ENCODE data around the gene ETFB.

The ETFB gene

DNA sequence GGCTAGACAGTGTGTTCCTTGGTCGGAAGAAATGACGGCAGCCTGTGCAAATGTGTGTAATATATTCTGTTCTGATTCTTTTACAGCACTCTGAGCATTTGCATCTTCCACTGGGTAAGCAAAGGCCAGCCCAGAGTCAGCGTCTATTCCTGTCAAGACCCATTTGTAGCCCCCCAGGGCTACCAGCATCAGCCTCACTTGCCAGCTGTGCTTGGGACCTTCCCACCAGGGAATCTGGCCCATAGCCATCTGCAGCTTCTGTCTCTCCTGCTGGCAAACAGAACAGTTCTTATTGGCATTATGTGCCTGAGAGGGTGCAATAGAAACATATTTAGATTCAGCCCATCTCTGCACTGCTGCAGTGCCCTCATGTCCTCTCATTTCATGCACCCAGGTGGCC is 60.7 kb downstream of the ETFB start:
- no peak overlapping the region for H3K4me3 ChIP-seq (ENCODE audit: low read depth, low read length)
- TF ChIP-seq, protein P1, sequence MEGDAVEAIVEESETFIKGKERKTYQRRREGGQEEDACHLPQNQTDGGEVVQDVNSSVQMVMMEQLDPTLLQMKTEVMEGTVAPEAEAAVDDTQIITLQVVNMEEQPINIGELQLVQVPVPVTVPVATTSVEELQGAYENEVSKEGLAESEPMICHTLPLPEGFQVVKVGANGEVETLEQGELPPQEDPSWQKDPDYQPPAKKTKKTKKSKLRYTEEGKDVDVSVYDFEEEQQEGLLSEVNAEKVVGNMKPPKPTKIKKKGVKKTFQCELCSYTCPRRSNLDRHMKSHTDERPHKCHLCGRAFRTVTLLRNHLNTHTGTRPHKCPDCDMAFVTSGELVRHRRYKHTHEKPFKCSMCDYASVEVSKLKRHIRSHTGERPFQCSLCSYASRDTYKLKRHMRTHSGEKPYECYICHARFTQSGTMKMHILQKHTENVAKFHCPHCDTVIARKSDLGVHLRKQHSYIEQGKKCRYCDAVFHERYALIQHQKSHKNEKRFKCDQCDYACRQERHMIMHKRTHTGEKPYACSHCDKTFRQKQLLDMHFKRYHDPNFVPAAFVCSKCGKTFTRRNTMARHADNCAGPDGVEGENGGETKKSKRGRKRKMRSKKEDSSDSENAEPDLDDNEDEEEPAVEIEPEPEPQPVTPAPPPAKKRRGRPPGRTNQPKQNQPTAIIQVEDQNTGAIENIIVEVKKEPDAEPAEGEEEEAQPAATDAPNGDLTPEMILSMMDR (IDR thresholded peaks at IDR 0.05; ENCODE audit: control insufficient read depth, extremely low read depth, insufficient read depth) = no peak
- no peak for DNase-seq (ENCODE audit: low read depth)

DNA sequence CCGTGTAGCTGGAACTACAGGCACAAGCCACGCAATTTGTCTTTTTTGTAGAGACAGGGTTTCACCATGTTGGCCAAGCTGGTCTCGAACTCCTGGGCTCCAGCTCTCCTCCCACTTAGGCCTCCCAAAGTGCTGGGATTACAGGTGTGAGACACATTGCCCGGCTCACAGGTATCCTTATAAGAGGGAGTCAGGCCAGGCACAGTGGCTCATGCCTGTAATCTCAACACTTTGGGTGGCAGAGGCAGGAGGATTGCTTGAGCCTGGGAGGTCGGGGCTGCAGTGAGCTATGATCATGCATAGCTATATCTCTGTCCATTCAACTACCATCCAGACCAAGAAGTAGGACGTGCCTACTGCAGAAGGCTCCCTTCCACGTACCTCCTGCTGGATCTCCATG is 64.9 kb downstream of the ETFB start:
- no peak overlapping the region for H3K4me3 ChIP-seq (ENCODE audit: low read depth, low read length)
- TF ChIP-seq, protein P1 (IDR thresholded peaks at IDR 0.05; ENCODE audit: control insufficient read depth, extremely low read depth, insufficient read depth) = no peak
- no peak for DNase-seq (ENCODE audit: low read depth)

DNA sequence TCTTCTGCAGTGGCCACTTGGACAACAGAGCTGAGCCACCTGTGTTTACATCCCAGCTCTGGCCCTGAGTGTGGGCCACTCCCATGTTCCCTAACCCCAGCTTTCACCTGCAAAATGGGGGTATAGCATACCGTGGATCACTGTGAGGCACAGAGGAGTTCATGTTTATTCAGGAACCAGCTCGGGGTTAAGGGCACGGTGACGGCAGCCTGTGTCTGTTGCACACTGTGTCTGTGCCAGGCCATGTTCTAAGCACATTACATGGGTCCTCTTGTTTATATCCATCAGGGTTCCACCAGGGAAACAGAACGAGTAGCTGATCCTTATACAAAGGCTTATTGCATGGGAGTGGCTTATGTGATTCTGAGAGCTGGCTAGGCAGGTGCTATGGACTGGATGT is 68.8 kb downstream of the ETFB start:
- H3K4me3 ChIP-seq (ENCODE audit: low read depth, low read length) = no peak overlapping the region
- no peak for DNase-seq (ENCODE audit: low read depth)
- TF ChIP-seq, protein P1 (IDR thresholded peaks at IDR 0.05; ENCODE audit: control insufficient read depth, extremely low read depth, insufficient read depth) = no peak

DNA sequence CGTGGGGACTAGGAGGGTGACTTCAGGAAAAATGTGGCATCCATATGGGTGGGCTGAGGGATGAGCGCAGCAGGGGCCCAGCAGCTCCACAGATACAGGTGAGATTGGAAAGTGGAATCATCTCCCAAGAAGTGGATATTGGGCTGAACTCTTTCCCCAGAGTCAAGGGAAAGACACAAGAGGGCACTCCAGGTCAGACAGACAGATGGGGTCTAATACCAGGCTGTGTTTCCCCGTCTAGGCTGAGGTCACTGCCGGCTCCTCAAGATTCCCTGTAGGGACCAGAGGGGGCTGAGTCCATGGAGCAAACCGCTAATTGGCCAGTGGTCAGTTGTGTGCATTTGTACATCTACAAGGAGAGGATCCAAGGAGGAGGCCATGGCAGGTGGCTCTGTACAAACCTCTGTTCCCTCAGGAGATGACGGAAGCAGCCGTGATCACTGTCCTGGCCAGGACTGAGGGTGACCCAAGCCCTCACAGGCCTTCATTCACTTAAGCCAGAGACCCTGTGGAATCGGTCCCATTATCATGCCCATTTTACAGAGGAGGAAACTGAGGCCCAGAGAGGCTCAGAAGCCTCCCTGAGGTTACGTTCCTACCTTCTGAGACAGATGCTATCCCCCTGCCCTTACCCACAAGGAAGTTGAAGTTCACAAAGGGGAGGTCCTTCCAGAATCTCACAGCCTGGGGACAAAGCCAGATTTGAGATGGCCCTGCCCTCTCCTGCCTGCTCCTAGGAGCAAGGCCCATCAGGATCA is 69.7 kb downstream of the ETFB start:
- TF ChIP-seq, protein P1 (IDR thresholded peaks at IDR 0.05; ENCODE audit: control insufficient read depth, extremely low read depth, insufficient read depth) = peak; percentile 42
- H3K4me3 ChIP-seq (ENCODE audit: low read depth, low read length) = no peak overlapping the region
- DNase-seq (ENCODE audit: low read depth) = no peak

DNA sequence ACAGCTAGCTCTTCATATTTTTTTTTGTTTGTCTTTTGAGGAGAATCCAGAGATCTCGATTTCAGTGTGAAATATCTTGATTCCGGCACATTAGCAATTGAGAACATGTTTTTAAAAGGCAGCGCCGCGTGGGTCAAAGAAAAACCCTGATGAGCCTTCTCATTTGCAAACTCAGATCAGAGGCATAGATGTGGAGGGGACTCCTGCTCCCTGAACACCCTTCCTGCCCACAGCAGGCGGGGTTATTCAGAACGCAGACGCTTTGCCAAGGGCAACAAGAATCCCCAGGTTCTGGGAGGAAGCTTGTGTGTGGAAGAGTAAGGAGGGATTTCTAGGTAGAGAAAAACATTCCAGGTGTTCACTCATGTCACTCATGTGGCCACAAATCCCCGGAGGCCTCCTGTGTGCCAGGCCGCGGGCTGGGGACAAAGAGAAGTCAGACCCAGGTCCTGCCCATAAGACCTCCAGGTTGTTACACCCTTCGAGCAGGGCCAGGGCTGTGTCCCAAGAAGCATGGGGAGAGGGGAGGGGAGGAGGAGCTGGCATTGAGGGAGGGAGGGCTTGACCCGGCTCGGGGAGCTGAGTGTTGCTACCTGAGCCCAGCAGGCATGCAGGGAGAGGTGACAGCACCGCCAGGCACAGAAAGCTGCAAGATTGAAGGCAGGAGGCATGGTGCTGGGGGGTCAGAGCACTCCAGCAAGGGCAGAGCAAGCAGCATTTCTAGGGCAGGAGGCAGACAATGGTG is 70.6 kb downstream of the ETFB start:
- H3K4me3 ChIP-seq (ENCODE audit: low read depth, low read length) = no peak overlapping the region
- TF ChIP-seq, protein P1 (IDR thresholded peaks at IDR 0.05; ENCODE audit: control insufficient read depth, extremely low read depth, insufficient read depth) = no peak
- DNase-seq (ENCODE audit: low read depth) = no peak
